Measurements from ENCODE around the gene CFAP20. TPM values are rescaled to one million over a fixed set of nuclear protein-coding genes. Genes with fewer than 3 reads are reported as not detected.
"Not testable (repeated sequence)": the region's sequence is repeated elsewhere in the genome, so short reads cannot be mapped to it uniquely, and the experiment has no call there.

The CFAP20 gene
- total and polyA plus RNA-seq, 4 donors, result 22.1 to 30.6 (median 24.6) TPM

GRCh38 chr16:58096249-58096648, 32.9 kb downstream of the CFAP20 start:
- no peak overlapping the region for H3K9ac ChIP-seq (ENCODE audit: low read depth in 1 of 2, low read length in 2 of 2)
- 64% methylated on average over 2 of the region's 2 CpGs for WGBS

GRCh38 chr16:58095575-58095960, 33.6 kb downstream of the CFAP20 start:
- not testable (repeated sequence) for H3K27ac ChIP-seq (ENCODE audit: low read depth in 1 of 2, low read length in 2 of 2); H3K9ac ChIP-seq (ENCODE audit: low read depth in 1 of 2, low read length in 2 of 2); H3K4me1 ChIP-seq (ENCODE audit: control insufficient read depth in 4 of 4, insufficient read depth in 4 of 4, low read length in 3 of 4); H3K4me3 ChIP-seq (ENCODE audit: low read depth in 1 of 3, low read length in 3 of 3); DNase-seq (ENCODE audit: low spot score); H3K27me3 ChIP-seq (ENCODE audit: control insufficient read depth in 4 of 4, insufficient read depth in 4 of 4, low read length in 3 of 4); H3K36me3 ChIP-seq (ENCODE audit: control insufficient read depth in 4 of 4, insufficient read depth in 3 of 4, low read depth in 1 of 4, low read length in 3 of 4); H3K9me3 ChIP-seq (ENCODE audit: control insufficient read depth in 4 of 4, low read length in 3 of 4)
- WGBS, result 75% methylated on average over 6 of the region's 6 CpGs

More at GRCh38 chr16:58096249-58096648, 32.9 kb downstream of the CFAP20 start:
- Histone ChIP-seq H3K4me1 (ENCODE audit: control insufficient read depth in 4 of 4, insufficient read depth in 4 of 4, low read length in 3 of 4) (no peaks in the 10 kb centered on the region), H3K4me3 (ENCODE audit: low read depth in 1 of 3, low read length in 3 of 3) (no peak overlapping the region), H3K36me3 (ENCODE audit: control insufficient read depth in 4 of 4, insufficient read depth in 3 of 4, low read depth in 1 of 4, low read length in 3 of 4) (no peaks in the 10 kb centered on the region), H3K27me3 (ENCODE audit: control insufficient read depth in 4 of 4, insufficient read depth in 4 of 4, low read length in 3 of 4) (no peaks in the 10 kb centered on the region), H3K9me3 (ENCODE audit: control insufficient read depth in 4 of 4, low read length in 3 of 4) (no peaks in the 10 kb centered on the region), H3K27ac (ENCODE audit: low read depth in 1 of 2, low read length in 2 of 2) (no peak overlapping the region)
- DNase-seq (ENCODE audit: low spot score), result no peak
- no peak for TF ChIP-seq FOXA2 (IDR thresholded peaks at IDR 0.05)
- no peak for TF ChIP-seq ATF3 (IDR thresholded peaks at IDR 0.05)
- no peak for TF ChIP-seq REST (IDR thresholded peaks at IDR 0.05)
- no peak for TF ChIP-seq SP1 (IDR thresholded peaks at IDR 0.05)
- no peak for TF ChIP-seq FOXA1 (IDR thresholded peaks at IDR 0.05)
- TF ChIP-seq GABPA (IDR thresholded peaks at IDR 0.05 in 1 of 2, conservative IDR thresholded peaks at IDR 0.05 in 1 of 2), result no peak

- TF ChIP-seq HNF4A (conservative IDR thresholded peaks at IDR 0.05), result no peak
- TF ChIP-seq EGR1 (IDR thresholded peaks at IDR 0.05; ENCODE audit: low read depth in 2 of 2), result no peak
- TF ChIP-seq GABPA (IDR thresholded peaks at IDR 0.05 in 1 of 2, conservative IDR thresholded peaks at IDR 0.05 in 1 of 2), result no peak
- TF ChIP-seq ATF3 (IDR thresholded peaks at IDR 0.05), result no peak
- no peak for TF ChIP-seq SP1 (IDR thresholded peaks at IDR 0.05)
- no peak for TF ChIP-seq ZBTB33 (IDR thresholded peaks at IDR 0.05)
- TF ChIP-seq RXRA (IDR thresholded peaks at IDR 0.05), result no peak
- no peak for TF ChIP-seq MAX (IDR thresholded peaks at IDR 0.05)
- no peak for TF ChIP-seq REST (IDR thresholded peaks at IDR 0.05)
- no peaks in the 10 kb centered on the region for H3K4me1 ChIP-seq (ENCODE audit: control insufficient read depth in 4 of 4, insufficient read depth in 4 of 4, low read length in 3 of 4)
Measured at GRCh38 chr16:58094791-58095574, 34.2 kb downstream of the CFAP20 start.

More at GRCh38 chr16:58094791-58095574, 34.2 kb downstream of the CFAP20 start:
- H3K4me3 ChIP-seq (ENCODE audit: low read depth in 1 of 3, low read length in 3 of 3), result no peak overlapping the region
- no peak overlapping the region for H3K27ac ChIP-seq (ENCODE audit: low read depth in 1 of 2, low read length in 2 of 2)
- H3K9ac ChIP-seq (ENCODE audit: low read depth in 1 of 2, low read length in 2 of 2), result no peak overlapping the region
- no peaks in the 10 kb centered on the region for H3K36me3 ChIP-seq (ENCODE audit: control insufficient read depth in 4 of 4, insufficient read depth in 3 of 4, low read depth in 1 of 4, low read length in 3 of 4)
- 82% methylated on average over 15 of the region's 15 CpGs for WGBS
- H3K27me3 ChIP-seq (ENCODE audit: control insufficient read depth in 4 of 4, insufficient read depth in 4 of 4, low read length in 3 of 4), result no peaks in the 10 kb centered on the region
- DNase-seq (ENCODE audit: low spot score), result no peak
- no peaks in the 10 kb centered on the region for H3K9me3 ChIP-seq (ENCODE audit: control insufficient read depth in 4 of 4, low read length in 3 of 4)

Data from liver (tissue), 9 donors.